Activated CD4-positive, CD25-positive, alpha-beta regulatory T cell treated with anti-CD3 and anti-CD28 coated beads, Interleukin-2, amount 50 U/mL, for 72 hours (primary cell): ENCODE measurements around the gene RRAGA.
A peak's percentile ranks its signal among the peaks of the same experiment; 100 is the strongest.
"Not testable (repeated sequence)": the region's sequence is repeated elsewhere in the genome, so short reads cannot be mapped to it uniquely, and the experiment has no call there.

Experiments used
- DNase-seq: peaks from one replicate; pipeline ENCODE4 v3.0.0; 2021

The RRAGA gene, protein sequence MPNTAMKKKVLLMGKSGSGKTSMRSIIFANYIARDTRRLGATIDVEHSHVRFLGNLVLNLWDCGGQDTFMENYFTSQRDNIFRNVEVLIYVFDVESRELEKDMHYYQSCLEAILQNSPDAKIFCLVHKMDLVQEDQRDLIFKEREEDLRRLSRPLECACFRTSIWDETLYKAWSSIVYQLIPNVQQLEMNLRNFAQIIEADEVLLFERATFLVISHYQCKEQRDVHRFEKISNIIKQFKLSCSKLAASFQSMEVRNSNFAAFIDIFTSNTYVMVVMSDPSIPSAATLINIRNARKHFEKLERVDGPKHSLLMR

DNA sequence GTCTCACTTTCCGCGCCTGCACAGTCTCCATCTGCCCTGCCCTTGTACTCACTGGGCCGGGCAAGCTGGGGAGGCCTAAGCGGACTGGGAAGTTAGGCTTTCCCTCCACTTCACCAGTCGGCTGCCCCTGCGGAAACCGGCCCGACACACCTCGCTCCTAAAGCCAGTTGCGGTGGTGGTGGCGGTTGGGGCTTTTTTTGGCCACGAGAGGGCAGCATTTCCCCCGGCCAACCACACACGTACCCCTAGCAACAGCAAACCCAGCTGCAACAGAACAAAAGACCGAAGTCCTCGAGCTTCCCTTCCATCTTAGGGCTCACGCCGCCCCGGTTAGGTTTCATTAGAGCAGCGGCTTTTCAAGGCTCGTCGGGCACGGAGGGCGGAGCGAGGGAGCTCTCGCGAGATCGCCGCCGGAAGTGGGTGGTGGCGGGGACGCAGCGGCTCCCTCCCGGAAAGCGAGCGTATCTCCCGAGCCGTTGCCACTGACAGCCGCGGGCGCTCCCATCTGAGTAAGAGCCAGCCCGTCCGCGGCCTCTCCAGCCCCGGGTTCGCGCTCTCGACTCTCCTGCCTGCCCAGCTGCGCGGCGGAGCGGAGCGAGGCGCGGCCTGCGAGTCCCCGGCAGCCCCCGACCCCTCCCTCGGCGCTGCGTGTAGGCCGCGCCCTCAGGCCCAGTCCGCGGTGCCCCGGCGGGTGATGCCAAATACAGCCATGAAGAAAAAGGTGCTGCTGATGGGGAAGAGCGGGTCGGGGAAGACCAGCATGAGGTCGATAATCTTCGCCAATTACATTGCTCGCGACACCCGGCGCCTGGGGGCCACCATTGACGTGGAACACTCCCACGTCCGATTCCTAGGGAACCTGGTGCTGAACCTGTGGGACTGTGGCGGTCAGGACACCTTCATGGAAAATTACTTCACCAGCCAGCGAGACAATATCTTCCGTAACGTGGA is at the start of gene RRAGA:
Gene RRAGA, plus strand, starts transcription at position 462 of the 951 bp plus-strand sequence. Its CDS starts 233 bp downstream, at position 695.
- peak; percentile 98 for DNase-seq

DNA sequence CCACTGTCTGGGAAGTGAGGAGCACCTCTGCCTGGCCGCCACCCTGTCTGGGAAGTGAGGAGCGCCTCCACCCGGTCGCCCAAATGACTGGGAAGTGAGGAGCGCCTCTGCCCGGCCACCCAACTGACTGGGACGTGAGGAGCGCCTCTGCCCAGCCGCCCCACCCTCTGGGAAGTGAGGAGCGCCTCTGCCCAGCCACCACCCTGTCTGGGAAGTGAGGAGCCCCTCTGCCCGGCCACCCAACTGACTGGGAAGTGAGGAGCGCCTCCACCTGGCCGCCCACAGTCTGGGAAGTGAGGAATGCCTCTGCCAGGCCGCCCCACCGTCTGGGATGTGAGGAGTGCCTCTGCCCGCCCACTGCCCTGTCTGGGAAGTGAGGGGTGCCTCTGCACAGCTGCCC is 49.1 kb upstream of the RRAGA start:
- no peak for DNase-seq

DNA sequence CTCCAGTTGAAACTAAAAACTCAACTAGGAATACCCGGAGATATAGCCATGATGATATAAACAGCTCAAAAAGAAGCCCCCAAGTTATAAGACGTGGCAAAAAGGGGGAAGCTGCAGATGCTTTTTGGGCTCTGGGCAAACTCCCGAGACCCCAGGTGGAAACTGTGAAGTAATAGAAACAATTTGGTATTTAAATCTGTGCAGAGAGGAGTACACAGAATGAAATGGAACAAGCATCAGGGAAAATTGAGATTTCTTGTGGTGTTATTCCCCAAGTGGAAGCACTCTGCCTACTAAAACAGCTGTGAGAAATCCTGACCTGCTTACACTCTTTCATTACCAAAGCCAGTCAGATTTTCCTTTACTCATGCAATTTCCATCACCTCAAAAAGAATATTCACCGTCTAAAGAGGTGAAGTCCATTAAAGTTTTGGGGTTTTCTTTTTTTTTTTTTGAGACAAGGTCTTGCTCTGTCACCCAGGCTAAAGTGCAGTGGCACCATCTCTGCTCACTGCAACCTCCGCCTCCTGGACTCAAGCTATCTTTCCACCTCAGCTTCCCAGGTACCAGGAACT is 39.7 kb upstream of the RRAGA start:
- no peak for DNase-seq

DNA sequence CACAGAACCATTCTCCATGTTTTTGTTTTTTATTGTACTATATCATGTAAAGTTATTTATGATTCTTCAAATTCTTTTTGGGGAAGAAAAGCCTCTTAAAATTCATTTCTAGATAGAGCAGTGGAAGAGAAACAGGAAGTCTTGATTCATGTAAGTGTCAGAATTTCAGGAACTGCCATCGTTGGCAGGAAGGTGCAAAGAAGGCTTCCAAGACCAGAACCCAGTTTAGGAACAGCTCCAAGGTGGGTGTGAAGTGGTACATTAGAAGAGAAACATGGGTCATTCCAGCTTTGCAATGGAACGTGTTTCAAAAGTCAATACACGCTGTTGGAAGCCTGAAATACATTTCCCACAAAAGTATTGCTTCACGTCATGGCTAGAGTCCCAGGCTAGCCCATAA is 31.0 kb upstream of the RRAGA start:
- DNase-seq = no peak

DNA sequence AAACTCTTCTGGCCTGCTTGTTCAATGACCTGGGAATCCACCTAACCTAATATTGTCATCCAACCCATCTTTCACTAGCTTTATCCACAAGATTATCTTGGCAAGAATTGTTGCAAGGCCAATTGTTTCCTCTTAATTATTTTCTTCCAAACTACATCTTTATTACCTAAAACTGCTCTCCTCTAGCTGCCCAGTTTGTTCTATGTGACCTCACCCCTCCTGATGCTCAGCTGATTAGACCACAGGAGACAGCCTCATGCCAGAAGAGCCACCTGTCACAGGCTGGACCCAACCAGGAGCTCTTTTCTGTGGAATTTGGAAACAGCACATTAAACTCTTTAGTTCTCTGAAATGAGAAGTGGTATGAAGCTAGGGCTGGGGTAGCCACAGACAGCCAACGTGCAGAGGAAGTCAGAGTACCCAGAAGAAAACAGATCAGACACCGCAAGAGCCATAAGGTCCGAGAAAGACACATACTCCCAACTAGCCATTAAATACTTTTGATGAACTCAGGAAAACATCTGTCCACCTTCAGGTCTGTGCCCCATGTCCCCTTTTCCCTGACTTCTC is 28.3 kb upstream of the RRAGA start:
- DNase-seq = no peak

DNA sequence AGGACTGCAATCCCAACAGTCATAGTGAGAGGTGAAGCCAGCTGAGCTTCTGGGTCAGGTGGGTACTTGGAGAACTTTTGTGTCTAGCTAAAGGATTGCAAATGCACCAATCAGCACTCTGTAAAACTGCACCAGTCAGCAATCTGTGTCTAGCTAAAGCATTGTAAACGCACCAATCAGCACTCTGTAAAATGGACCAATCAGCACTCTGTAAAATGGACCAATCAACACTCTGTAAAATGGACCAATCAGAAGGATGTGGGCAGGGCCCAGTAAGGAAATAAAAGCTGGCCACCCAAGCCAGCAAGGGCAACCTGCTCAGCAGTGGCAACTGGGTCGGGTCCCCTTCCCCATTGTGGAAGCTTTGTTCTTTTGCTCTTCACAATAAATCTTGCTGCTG is 27.6 kb upstream of the RRAGA start:
- DNase-seq = not testable (repeated sequence)

DNA sequence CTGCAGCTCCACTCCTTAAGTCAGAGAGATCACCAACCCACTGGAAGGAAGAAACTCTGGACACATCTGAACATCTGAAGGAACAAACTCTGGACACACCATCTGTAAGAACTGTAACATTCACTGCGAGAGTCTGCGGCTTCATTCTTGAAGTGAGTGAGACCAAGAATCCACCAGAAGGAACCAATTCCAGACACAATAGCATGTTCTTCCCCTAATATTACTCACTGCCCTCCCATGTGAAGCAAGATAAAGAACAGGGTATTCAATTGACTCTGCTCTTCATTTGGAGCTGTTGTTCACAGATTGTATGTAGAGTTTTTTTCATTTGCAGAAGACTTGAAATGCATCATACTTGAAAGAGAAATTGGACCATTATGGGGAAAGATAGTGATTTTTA is 27.0 kb upstream of the RRAGA start:
- no peak for DNase-seq

DNA sequence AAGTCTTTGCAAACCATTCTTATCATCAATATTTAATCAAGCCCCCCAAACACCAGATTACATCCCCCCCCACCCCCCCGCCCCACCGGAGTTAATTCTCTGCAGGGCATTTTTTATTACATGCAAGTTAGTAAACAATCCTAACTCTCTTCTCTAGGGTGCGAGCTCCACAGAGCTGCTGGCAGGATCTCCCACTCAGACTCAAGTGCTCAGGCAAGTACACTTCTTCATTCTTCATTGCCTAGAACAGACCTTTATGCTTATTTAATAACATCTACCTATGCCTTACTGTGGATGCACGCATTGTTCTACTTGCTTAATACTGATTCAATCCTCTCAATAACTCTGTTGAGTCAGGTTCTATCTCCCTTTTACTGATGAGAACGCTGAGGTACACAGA is 26.1 kb upstream of the RRAGA start:
- DNase-seq = no peak

DNA sequence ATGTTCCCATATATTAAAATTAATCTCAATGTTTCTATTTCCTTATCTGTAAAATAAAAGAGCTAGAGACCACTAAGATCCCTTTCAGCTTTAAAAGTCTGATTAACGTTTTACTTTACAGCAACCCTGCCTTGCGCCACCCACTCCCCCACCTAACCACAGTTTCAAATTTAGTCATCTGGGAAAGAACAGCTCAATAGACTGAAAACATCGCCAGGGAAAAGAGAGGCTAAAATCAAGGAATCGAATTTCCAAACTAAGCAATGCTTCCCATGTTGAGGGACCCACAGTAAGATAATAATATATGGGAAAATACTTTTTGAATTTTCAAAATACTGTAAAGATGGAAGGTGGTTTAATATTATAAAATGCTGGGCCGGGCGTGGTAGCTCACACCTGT is 22.9 kb upstream of the RRAGA start:
- no peak for DNase-seq

DNA sequence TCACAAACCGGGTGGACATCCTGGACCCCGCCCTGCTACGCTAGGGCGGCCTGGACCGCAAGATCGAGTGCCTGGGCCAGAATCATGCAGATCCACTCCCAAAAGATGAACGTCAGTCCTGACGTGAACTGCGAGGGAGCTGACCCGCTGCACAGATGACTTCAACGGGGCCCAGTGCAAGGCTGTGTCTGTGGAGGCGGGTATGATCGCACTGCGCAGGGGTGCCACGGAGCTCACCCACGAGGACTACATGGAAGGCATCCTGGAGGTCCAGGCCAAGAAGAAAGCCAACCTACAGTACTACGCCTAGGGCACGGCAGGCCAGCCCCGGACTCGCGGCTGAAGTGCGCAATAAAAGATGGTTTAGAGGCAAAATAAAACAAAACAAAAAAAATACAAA is 21.4 kb upstream of the RRAGA start:
- no peak for DNase-seq

DNA sequence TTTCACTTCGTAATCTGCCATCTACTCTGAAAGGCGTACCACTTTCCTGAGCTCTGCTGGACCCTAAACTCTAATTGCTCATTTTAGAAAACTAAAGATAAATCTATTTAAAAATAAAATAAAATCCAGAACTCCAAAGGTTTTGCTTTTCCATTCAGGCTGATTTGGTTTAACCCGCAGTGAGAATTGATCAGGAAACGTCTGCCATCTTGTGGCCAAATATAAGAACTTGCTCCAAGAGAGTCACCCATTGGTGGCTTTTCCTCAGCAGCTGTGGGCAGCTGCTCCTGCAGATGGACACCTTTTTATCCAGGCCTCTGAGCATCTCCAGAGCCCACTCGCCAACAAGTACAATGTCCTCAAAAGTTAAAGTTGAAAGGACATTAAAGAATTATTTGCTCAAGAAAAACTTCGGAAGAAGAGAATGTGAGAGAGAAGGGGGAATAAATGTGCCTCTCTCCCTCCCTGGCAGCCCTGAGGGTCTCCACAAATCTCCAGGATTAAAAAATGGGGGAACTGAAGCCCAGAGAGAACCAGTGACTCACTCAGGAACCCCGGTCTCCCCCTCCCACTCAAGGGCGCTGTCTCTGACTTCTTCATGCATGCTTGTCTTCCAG is 20.3 kb upstream of the RRAGA start:
- DNase-seq = no peak

DNA sequence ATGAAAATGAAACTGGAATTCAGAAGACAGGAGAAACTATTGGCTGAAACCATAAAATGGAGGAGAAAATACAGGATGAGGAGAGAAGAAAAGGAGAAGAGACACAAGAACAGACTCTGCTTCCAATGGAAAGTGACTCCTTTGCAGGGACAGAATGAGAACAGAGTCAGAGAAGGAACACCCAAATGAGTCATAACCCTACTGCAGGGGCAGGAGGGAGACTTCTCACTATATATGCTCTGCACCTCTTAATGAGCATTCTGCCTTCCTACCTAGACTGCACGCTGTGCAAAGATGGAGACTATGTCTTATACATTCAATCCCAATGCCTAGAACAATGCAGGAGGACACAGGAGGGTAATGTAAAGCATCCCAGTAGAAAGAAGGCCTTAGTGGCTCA is 18.3 kb upstream of the RRAGA start:
- DNase-seq = no peak

DNA sequence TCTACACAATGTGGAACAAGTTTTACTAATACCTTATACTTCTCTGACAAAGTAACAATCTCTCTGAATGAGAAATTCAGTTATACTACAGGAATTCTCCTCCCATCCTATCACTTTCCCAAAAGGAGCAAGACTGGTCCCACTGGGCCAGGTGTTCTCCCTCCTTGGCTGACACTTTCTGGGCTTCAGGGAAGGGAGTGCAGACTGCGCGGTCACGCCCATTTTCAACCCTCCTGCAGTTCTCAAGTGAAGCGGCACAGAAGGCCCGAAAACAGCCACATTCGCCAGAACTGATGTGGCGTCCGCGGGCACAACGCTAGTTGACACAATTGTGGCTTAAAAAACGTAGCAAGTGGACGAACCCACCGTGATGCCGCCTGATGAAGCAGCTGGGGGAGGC is 16.8 kb upstream of the RRAGA start:
- no peak for DNase-seq

DNA sequence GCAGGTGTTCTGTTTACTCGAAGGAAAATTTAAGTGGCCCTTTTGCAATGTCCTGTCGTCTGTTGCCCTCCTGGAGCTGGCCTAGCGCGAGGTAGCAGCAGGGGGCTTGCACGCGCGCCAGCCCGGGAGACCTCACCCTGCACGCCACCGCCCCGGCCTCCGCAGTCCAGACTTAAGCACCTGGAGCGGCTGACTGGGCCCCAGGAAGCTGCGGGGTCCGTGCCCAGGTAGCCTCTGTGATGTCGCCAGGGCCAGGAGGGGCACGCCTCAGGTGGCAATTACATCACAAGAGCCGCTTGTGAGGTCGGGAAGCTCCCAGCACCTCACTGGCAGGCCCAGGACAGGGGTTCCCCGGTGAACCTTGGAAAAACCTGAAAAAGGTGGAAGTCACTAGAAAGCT is 16.2 kb upstream of the RRAGA start, which contains the start of gene SAXO1:
Gene SAXO1, minus strand, starts transcription at position 195 of the 400 bp plus-strand sequence. CDS start 301 bp downstream, outside the sequence.
- DNase-seq = no peak

DNA sequence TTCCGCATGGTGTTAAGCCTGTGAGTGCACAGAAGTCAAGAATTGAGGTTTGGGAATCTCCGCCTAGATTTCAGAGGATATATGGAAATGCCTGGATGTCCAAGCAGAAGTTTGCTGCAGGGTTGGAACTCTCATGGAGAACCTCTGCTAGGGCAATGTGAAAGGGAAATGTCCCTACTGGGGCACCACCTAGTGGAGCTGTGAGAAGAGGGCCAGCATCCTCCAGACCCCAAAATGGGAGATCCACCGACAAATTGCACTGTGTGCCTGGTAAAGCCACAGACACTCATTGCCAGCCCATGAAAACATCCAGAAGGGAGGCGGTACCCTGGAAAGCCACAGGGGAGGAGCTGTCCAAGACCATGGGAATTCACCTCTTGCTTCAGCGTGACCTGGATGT is 12.6 kb upstream of the RRAGA start:
- DNase-seq = no peak

DNA sequence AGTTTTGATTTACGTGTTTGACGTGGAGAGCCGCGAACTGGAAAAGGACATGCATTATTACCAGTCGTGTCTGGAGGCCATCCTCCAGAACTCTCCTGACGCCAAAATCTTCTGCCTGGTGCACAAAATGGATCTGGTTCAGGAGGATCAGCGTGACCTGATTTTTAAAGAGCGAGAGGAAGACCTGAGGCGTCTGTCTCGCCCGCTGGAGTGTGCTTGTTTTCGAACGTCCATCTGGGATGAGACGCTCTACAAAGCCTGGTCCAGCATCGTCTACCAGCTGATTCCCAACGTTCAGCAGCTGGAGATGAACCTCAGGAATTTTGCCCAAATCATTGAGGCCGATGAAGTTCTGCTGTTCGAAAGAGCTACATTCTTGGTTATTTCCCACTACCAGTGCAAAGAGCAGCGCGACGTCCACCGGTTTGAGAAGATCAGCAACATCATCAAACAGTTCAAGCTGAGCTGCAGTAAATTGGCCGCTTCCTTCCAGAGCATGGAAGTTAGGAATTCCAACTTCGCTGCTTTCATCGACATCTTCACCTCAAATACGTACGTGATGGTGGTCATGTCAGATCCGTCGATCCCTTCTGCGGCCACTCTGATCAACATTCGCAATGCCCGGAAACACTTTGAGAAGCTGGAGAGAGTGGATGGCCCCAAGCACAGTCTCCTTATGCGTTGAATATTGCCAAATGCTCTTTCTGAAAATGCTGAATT is 850 bp downstream of the RRAGA start:
- peak; percentile 40 for DNase-seq

DNA sequence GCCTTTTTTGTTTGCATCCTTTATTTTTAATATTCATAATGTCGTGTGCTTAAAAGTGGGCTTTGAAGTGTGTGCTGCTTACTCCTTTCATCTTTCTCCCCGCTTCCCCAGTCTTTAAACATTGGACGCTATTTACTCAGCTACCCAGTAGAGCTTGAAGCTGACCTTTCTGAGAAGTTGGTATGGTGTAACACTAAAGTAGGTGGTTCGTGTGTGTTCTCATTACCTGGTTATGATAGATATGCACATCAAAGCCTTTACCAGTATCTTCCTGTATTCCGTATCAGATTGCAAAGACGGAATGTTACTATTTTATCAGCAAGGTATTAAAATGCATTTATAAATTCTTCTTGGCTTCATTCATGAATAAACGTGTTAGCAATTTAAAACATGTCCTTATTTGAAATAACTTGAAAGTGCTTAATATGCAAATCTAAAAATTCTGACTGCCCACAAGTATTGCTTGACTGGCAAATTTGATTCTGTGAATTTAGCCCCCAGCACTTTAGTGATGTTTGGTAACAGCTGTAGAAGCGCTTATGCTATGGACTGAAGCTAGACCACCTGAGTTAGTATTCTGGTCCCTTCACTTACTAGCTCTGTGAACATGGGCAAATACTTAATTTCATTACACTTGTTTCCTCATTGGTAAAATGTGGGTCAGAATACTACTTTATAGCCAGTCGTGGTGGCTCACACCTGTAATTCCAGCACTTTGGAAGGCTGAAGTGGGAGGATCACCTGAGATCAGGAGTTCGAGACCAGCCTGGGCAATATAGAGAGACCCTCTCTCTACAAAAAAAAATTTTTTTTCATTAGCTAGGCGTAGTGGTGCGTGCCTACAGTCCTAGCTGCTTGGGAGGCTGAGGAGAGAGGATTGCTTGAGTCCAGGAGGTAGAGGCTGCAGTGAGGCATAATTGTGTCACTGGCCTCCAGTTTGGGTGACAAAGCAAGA is 1.7 kb downstream of the RRAGA start:
- DNase-seq = no peak

DNA sequence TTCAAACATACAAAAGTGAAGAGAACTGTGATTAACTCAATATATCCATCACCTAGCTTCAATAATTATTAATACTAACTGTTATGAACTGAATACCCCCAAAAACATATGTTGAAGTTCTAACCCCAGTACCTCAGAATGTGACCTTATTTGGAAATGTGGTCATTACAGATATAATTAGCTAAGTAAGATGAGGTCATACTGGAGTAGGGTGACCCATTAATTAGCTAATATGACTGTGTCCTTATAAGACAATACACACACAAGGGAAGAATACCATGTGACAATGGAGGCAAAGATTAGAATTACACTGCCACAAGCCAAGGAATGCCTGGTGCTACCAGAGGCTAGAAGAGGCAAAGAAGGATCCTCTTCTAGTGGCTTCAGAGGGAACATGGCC is 7.8 kb downstream of the RRAGA start:
- DNase-seq = no peak

DNA sequence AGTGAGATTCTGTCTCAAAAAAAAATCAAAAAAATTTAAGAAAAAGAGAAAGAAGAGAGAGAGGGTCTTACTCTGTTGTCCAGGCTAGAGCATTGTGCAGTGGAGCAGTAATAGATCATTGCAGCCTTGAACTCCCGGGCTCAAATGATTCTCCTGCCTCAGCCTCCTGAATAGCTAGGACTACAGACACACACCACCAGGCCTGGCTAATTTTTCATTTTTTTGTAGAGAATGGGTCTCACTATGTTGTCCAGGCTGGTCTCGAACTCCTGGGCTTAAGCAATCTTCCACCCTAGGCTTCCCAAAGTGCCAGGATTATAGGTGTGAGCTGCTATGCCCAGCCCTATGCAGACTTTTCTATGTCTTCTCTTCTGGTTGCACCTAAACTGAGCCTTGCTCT is 25.0 kb downstream of the RRAGA start:
- DNase-seq = no peak

DNA sequence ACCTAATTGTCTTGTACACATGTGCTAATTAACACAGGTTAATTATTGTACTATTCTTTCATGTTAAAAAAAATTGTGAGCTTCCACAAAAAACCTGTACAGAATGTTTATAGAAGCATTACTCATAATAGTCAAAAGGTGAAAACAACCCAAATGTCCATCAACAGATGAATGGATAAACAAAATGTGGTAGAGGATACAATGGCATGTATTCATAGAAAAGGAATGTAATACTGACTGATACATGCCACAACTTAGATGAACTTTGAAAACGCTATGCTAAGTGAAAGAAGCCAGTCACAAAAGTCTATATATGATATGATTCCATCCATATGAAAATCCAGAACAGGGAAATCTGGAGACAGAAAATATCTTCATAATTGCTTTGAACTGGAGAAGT is 25.6 kb downstream of the RRAGA start:
- no peak for DNase-seq

DNA sequence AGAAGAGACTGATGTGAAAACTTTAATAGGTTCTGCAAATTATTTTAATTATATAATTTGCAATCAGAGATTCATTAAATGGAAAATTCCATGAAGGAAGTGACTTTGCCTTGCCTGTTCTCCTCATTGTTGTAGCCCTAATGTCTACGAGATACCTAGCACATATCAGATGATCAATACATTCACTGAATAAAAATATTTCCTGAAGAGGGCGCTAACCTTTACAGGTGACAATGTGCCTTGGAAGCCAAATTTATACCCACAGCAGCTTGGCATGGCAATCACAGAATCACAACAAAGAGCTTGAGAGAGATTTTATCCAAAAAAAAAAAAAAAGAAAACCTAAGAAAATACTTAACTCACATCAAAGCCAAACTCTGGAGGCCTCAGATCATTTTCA is 36.1 kb downstream of the RRAGA start:
- no peak for DNase-seq
